HG03139 (cell line): ENCODE data around the gene DOCK2.
"Not testable (repeated sequence)": the region's sequence is repeated elsewhere in the genome, so short reads cannot be mapped to it uniquely, and the experiment has no call there.

Experiments used
- ATAC-seq: cut with Tn5 transposase; IDR thresholded peaks from one replicate; pipeline ENCODE4 v1.9.1; 2021; ENCODE audit not compliant: unreplicated experiment

DOCK2 gene

GRCh38 chr5:169923988-169924387 is 286.9 kb downstream of the DOCK2 start:
- ATAC-seq: no peak

GRCh38 chr5:169933127-169933526 is 296.1 kb downstream of the DOCK2 start:
- no peak for ATAC-seq

GRCh38 chr5:169933616-169934015 is 296.5 kb downstream of the DOCK2 start:
- ATAC-seq: no peak

GRCh38 chr5:169934990-169935389 is 297.9 kb downstream of the DOCK2 start:
- ATAC-seq: no peak

- ATAC-seq: no peak
These were observed 298.7 kb downstream of the DOCK2 start for GRCh38 chr5:169935762-169936161.

- no peak for ATAC-seq
These were observed 301.4 kb downstream of the DOCK2 start for GRCh38 chr5:169938439-169938838.

- no peak for ATAC-seq
These were observed 302.7 kb downstream of the DOCK2 start for GRCh38 chr5:169939731-169940130.

GRCh38 chr5:169941542-169941941 is 304.5 kb downstream of the DOCK2 start:
- no peak for ATAC-seq

GRCh38 chr5:169942181-169942580 is 305.1 kb downstream of the DOCK2 start:
- ATAC-seq: no peak

GRCh38 chr5:169943026-169943425 is 306.0 kb downstream of the DOCK2 start:
- ATAC-seq: no peak

- ATAC-seq: no peak
These were observed 307.0 kb downstream of the DOCK2 start for GRCh38 chr5:169944115-169944514.

- no peak for ATAC-seq
These were observed 308.0 kb downstream of the DOCK2 start for GRCh38 chr5:169944922-169945680.

- no peak for ATAC-seq
These were observed 308.8 kb downstream of the DOCK2 start for GRCh38 chr5:169945831-169946261.

GRCh38 chr5:169946743-169947295 is 309.7 kb downstream of the DOCK2 start:
- no peak for ATAC-seq

- ATAC-seq: no peak
These were observed 313.3 kb downstream of the DOCK2 start for GRCh38 chr5:169950333-169950732.

- not testable (repeated sequence) for ATAC-seq
These were observed 316.1 kb downstream of the DOCK2 start for GRCh38 chr5:169953196-169953595.

GRCh38 chr5:169954786-169955185 is 317.7 kb downstream of the DOCK2 start:
- no peak for ATAC-seq

GRCh38 chr5:169956126-169956525 is 319.1 kb downstream of the DOCK2 start:
- ATAC-seq: no peak

- ATAC-seq: no peak
These were observed 319.7 kb downstream of the DOCK2 start for GRCh38 chr5:169956756-169957155.

GRCh38 chr5:169958278-169958677 is 321.2 kb downstream of the DOCK2 start:
- no peak for ATAC-seq

GRCh38 chr5:169960659-169961058 is 323.6 kb downstream of the DOCK2 start:
- no peak for ATAC-seq

- no peak for ATAC-seq
These were observed 327.2 kb downstream of the DOCK2 start for GRCh38 chr5:169964246-169964645.

GRCh38 chr5:169970339-169970738 is 333.3 kb downstream of the DOCK2 start:
- no peak for ATAC-seq
